Measurements from ENCODE around the gene SYT9.

DNA sequence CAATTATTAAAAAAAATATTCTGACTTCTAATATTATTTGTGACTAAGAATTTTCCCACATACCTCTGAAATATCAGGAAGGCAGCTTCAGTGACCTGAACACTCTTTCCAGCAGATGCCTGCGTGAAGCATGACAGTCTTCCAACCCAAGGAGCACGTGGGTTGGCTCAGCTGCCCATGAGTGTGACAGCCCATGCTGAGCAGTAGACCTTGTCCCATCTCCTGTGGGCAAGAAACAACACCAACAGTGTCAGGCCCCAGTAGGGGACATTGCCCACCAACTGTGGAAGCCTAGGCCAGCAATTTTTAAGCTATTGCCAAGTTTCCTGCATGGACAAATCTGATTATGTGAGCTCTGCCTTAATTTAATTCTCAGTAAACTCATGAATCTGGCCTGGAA, 167.2 kb downstream of the SYT9 start:
- no peak for TF ChIP-seq DACH1 (IDR thresholded peaks at IDR 0.05; ENCODE audit: partially characterized antibody)
- no peak for TF ChIP-seq EP300 (IDR thresholded peaks at IDR 0.05; ENCODE audit: low read length)
- no peak for TF ChIP-seq RAD51 (IDR thresholded peaks at IDR 0.05; ENCODE audit: borderline replicate concordance, low read depth)
- TF ChIP-seq ZBTB17 (CRISPR knock-in tag; IDR thresholded peaks at IDR 0.05) = no peak
